Gastrocnemius medialis (tissue), 4 donors: ENCODE measurements around the gene MAD2L2. TPM values are rescaled to one million over a fixed set of nuclear protein-coding genes. Genes with fewer than 3 reads are reported as not detected.

Source experiments
- ATAC-seq, 2 donors: fragments of 150-250 bp; one replicate each; pipeline ENCODE4 v1.9.1; 2016
- DNase-seq, 2 donors: peaks; one replicate each; pipeline ENCODE4 v3.0.0-alpha.2; 2019
- H3K27ac ChIP-seq, 4 donors: fragments of 200-600 bp; sonication (generic); 1 replicate in 1 of 4; 2 replicates in 3 of 4; pipeline ENCODE4 v1.5.1; 2016 to 2018; ENCODE audit warnings: mild to moderate bottlenecking in 2 of 4, moderate library complexity in 1 of 4
- H3K27me3 ChIP-seq, 3 donors: fragments of 200-600 bp; sonication (generic) in 2 of 3; 1 replicate in 1 of 3; 2 replicates in 2 of 3; pipeline versions ENCODE4 v1.5.1 to v1.6.0; 2016 to 2019; ENCODE audit warnings: mild to moderate bottlenecking in 1 of 3, moderate library complexity in 1 of 3
- H3K36me3 ChIP-seq, 2 donors: fragments of 200-600 bp; sonication (generic) in 1 of 2; one replicate each; pipeline ENCODE4 v1.5.1; 2017 to 2018
- H3K4me1 ChIP-seq, 2 donors: fragments of 200-600 bp; sonication (generic) in 1 of 2; one replicate each; pipeline ENCODE4 v1.5.1; 2016 to 2017; ENCODE audit warnings: mild to moderate bottlenecking in 2 of 2
- H3K4me3 ChIP-seq, 4 donors: fragments of 200-600 bp; sonication (generic) in 3 of 4; 1 replicate in 1 of 4; 2 replicates in 3 of 4; pipeline ENCODE4 v1.5.1; 2016 to 2019; ENCODE audit warnings: mild to moderate bottlenecking in 2 of 4
- H3K9me3 ChIP-seq, 3 donors: fragments of 200-600 bp; sonication (generic) in 2 of 3; 1 replicate in 1 of 3; 2 replicates in 2 of 3; pipeline ENCODE4 v1.5.1; 2016 to 2019
- POLR2A ChIP-seq, 2 donors: fragments of 450-650 bp; IDR thresholded peaks; one replicate each; pipeline ENCODE4 v1.6.1; 2017; ENCODE audit warnings: antibody characterized with exemption in 2 of 2, mild to moderate bottlenecking in 2 of 2, moderate library complexity in 2 of 2
- in situ Hi-C, 4 donors: fragments of 200-750 bp; cut with MboI; loops; one replicate each; pipeline versions ENCODE4 v1.15.0 to v1.8.0; 2017; ENCODE audit warnings: low sequenced_read_pairs in 4 of 4
- intact Hi-C: fragments of 100-400 bp; cut with DNase I; formaldehyde crosslinking; loops from one replicate; pipeline ENCODE4 v1.15.1; 2023; ENCODE audit warnings: low total_unique reads
- total RNA-seq, 4 donors: library from RNA; depleted of rRNA; stranded (reverse); fragments of >200 nt; gene quantifications; one replicate each; pipeline versions ENCODE4 v1.1.0 to v1.2.3, GENCODE V29; 2016
- TF ChIP-seq, protein P1 (sequence below), 5 experiments: fragments of 450-650 bp in 3 of 5; fragments of 200-600 bp in 2 of 5; sonication (generic) in 2 of 5; IDR thresholded peaks in 4 of 5; conservative IDR thresholded peaks in 1 of 5; 1 replicate in 4 of 5; 2 replicates in 1 of 5; pipeline ENCODE4 v1.5.1; 2016 to 2019; ENCODE audit warnings: antibody characterized with exemption in 5 of 5, mild to moderate bottlenecking in 3 of 5, moderate library complexity in 3 of 5

MAD2L2 gene
- total RNA-seq, 4 donors from 2014 or later: 41.2 to 57.4 (median 46.9) TPM

- Histone ChIP-seq H3K27me3 (no peaks in the 10 kb centered on the region), H3K4me3 (no peak overlapping the region), H3K9me3 (no peaks in the 10 kb centered on the region), H3K27ac (no peak overlapping the region), H3K36me3 (peaks cover 0 to 45% of the 10 kb centered on the region in 2 donors), H3K4me1 (peaks cover under 1 to 3% of the 10 kb centered on the region in 2 donors)
- intact Hi-C loops (no loop called here), in situ Hi-C loops (no loop called here)
- DNase-seq (no peak), ATAC-seq (no peak)
- TF ChIP-seq, protein P1, sequence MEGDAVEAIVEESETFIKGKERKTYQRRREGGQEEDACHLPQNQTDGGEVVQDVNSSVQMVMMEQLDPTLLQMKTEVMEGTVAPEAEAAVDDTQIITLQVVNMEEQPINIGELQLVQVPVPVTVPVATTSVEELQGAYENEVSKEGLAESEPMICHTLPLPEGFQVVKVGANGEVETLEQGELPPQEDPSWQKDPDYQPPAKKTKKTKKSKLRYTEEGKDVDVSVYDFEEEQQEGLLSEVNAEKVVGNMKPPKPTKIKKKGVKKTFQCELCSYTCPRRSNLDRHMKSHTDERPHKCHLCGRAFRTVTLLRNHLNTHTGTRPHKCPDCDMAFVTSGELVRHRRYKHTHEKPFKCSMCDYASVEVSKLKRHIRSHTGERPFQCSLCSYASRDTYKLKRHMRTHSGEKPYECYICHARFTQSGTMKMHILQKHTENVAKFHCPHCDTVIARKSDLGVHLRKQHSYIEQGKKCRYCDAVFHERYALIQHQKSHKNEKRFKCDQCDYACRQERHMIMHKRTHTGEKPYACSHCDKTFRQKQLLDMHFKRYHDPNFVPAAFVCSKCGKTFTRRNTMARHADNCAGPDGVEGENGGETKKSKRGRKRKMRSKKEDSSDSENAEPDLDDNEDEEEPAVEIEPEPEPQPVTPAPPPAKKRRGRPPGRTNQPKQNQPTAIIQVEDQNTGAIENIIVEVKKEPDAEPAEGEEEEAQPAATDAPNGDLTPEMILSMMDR (IDR thresholded peaks at IDR 0.05 in 4 of 5, conservative IDR thresholded peaks at IDR 0.05 in 1 of 5): no peak
- no peak for TF ChIP-seq POLR2A (IDR thresholded peaks at IDR 0.05)
These were observed 4.4 kb downstream of the MAD2L2 start for GRCh38 chr1:11676386-11677103.

DNA sequence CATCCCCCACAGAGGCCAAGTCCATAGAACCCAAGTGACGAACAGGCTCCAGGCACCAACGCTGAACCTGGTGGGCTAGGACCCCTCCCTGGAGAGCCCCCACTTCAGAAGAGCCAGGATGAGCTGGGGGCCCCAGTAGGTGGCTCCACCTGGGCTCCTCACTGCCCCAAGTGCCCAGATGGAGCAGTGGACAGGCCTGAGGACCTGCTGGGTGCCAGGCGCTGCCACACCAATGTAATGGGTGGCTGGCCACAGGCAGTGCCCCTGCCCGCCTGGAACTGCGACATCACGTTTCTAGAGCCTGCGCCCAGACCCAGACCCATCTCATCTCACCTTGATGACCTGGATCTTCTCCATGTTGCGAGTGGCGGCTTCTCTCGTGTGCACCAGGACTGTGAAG is 5.6 kb downstream of the MAD2L2 start:
- Histone ChIP-seq H3K4me1 (no peaks in the 10 kb centered on the region), H3K27ac (no peak overlapping the region), H3K36me3 (peaks cover 0 to 54% of the 10 kb centered on the region in 2 donors), H3K9me3 (no peaks in the 10 kb centered on the region), H3K4me3 (no peak overlapping the region), H3K27me3 (no peaks in the 10 kb centered on the region)
- DNase-seq: no peak
- no peak for TF ChIP-seq POLR2A (IDR thresholded peaks at IDR 0.05)
- TF ChIP-seq, protein P1 (IDR thresholded peaks at IDR 0.05 in 4 of 5, conservative IDR thresholded peaks at IDR 0.05 in 1 of 5): no peak
- intact Hi-C loops: no loop called here
- in situ Hi-C loops: no loop called here
- no peak for ATAC-seq

DNA sequence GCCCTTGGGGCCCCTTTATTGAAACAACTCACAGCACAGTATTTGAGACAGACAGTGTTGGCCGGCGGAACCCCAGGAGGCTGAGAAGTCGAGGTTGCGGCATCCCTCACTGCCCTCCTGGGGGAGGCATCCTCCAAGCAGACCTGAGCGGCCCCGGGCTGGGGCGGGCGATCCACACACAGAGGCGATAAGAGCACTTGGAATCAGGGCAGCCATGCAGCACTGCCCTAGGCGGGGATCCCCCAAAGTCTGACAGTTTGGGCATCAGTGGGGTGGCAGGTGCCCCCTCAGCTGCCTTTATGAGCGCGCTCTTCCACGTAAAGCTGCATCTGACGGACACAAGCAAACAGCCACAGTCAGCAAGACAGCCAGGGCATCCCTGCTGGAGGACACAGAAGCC is 6.5 kb downstream of the MAD2L2 start:
- intact Hi-C loops (no loop called here), in situ Hi-C loops (no loop called here)
- no peak for TF ChIP-seq POLR2A (IDR thresholded peaks at IDR 0.05)
- TF ChIP-seq, protein P1 (IDR thresholded peaks at IDR 0.05 in 4 of 5, conservative IDR thresholded peaks at IDR 0.05 in 1 of 5): no peak
- ATAC-seq (no peak), DNase-seq (no peak)
- Histone ChIP-seq H3K9me3 (no peaks in the 10 kb centered on the region), H3K4me1 (no peaks in the 10 kb centered on the region), H3K27me3 (no peaks in the 10 kb centered on the region), H3K27ac (no peak overlapping the region), H3K4me3 (no peak overlapping the region), H3K36me3 (peaks cover 0 to 54% of the 10 kb centered on the region in 2 donors)

DNA sequence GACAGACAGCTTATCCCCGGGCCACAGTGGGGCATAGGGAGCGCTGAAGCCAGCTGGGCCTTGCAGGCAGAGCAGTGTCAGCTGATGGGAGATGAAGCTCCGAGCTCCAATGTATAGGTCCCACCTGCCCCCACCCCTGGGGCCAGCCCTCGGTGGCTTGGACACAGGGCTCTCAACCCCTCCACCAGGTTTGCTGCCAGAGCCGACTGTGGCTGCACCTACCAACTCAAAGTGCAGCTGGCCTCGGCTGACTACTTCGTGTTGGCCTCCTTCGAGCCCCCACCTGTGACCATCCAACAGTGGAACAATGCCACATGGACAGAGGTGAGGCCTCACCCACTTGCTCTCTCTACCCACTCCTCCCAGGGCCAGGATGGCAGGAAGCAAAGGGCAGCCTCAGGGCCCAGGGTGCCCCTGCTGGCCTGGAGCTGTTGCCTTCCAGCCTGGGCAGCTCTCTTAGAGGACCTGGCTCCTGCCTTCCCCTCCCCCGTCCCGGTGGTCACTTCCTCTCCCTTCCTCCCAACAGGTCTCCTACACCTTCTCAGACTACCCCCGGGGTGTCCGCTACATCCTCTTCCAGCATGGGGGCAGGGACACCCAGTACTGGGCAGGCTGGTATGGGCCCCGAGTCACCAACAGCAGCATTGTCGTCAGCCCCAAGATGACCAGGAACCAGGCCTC is 7.7 kb downstream of the MAD2L2 start:
- Histone ChIP-seq H3K36me3 (peaks cover 0 to 54% of the 10 kb centered on the region in 2 donors), H3K4me3 (no peak overlapping the region), H3K27ac (no peak overlapping the region), H3K4me1 (no peaks in the 10 kb centered on the region), H3K27me3 (no peaks in the 10 kb centered on the region), H3K9me3 (no peaks in the 10 kb centered on the region)
- intact Hi-C loops (no loop called here), in situ Hi-C loops (no loop called here)
- TF ChIP-seq, protein P1 (IDR thresholded peaks at IDR 0.05 in 4 of 5, conservative IDR thresholded peaks at IDR 0.05 in 1 of 5): no peak
- TF ChIP-seq POLR2A (IDR thresholded peaks at IDR 0.05): no peak
- no peak for ATAC-seq
- no peak for DNase-seq
